Measurements from ENCODE around the gene HYOU1. TPM values are rescaled to one million over a fixed set of nuclear protein-coding genes. Genes with fewer than 3 reads are reported as not detected.

Gene HYOU1
- total RNA-seq, 1 experiment from 2014 or later = 117 TPM

- peaks cover 2% of the 10 kb centered on the region; the same call in 1 of the 2 replicates for H3K36me3 ChIP-seq (ENCODE audit: low read depth)
- intact Hi-C loops (cut with micrococcal nuclease; ENCODE audit: unreplicated experiment) = no loop called here
- TF ChIP-seq CTCF (conservative IDR thresholded peaks at IDR 0.05) = no peak
- TF ChIP-seq EZH2 (IDR thresholded peaks at IDR 0.05; ENCODE audit: low read depth) = no peak
- H3K4me1 ChIP-seq (replicated peaks; ENCODE audit: insufficient read depth) = peaks cover 26% of the 10 kb centered on the region
- no peak overlapping the region for H3K4me3 ChIP-seq
- H3K9me2 ChIP-seq (ENCODE audit: insufficient read depth) = no peaks in the 10 kb centered on the region
- 0 out of 2 replicates have a peak overlapping the region, but pooled peaks have one; percentile 6 for H3K27ac ChIP-seq
- H4K20me1 ChIP-seq (ENCODE audit: insufficient read depth) = peaks cover 3% of the 10 kb centered on the region; the same call in 1 of the 2 replicates
- H3K4me2 ChIP-seq = peak overlapping the region; percentile 50
- BruUV-seq (replicated peaks) = no TSS peak
- peaks cover 39% of the 10 kb centered on the region; the same call in 1 of the 2 replicates for H3F3A ChIP-seq (ENCODE audit: insufficient read depth, low read depth)
- H2AFZ ChIP-seq = no peak overlapping the region
- peaks cover 31% of the 10 kb centered on the region for H3K79me2 ChIP-seq (ENCODE audit: low read depth)
- no peaks in the 10 kb centered on the region for H3K27me3 ChIP-seq (ENCODE audit: insufficient read depth, low read depth)
- no peak for DNase-seq
- ChIA-PET POLR2A (ENCODE audit: unreplicated experiment) (interaction anchor here (1.0 kb wide), 1 partner anchor 15 kb away, joined by 3 read pairs; no protein-coding TSS in a partner anchor), CTCF (interaction anchor here (0.6 kb wide), 1 partner anchor 1032 kb away, joined by 11 read pairs; no protein-coding TSS in a partner anchor)
- H3K9me3 ChIP-seq (ENCODE audit: insufficient read depth, low read depth) = no peaks in the 10 kb centered on the region
Measured at GRCh38 chr11:119087123-119087522, 30.1 kb upstream of the HYOU1 start.

- no peak for TF ChIP-seq CTCF (conservative IDR thresholded peaks at IDR 0.05)
- 0 out of 2 replicates have a peak overlapping the region, but pooled peaks have one; percentile 53 for H3K27ac ChIP-seq
- H4K20me1 ChIP-seq (ENCODE audit: insufficient read depth) = peaks cover 3% of the 10 kb centered on the region; the same call in 1 of the 2 replicates
- DNase-seq = peak in 1 of 2 experiments; percentile 36
- peaks cover 23% of the 10 kb centered on the region for H3K79me2 ChIP-seq (ENCODE audit: low read depth)
- peaks cover 24% of the 10 kb centered on the region for H3K4me1 ChIP-seq (replicated peaks; ENCODE audit: insufficient read depth)
- no peaks in the 10 kb centered on the region for H3K27me3 ChIP-seq (ENCODE audit: insufficient read depth, low read depth)
- peak overlapping the region; percentile 98 for H3K4me2 ChIP-seq
- intact Hi-C loops (cut with micrococcal nuclease; ENCODE audit: unreplicated experiment) = no loop called here
- POLR2A ChIA-PET (ENCODE audit: unreplicated experiment) = interaction anchor here (0.5 to 1.2 kb wide), 10 partner anchors 18 to 800 kb away, joined by 3 to 29 read pairs (median 8); partner anchors contain the start of genes HINFP and VPS11
- H3K36me3 ChIP-seq (ENCODE audit: low read depth) = peaks cover 9% of the 10 kb centered on the region; the same call in 1 of the 2 replicates
- peak overlapping the region; percentile 95 for H2AFZ ChIP-seq
- TSS peak; percentile 74 for BruUV-seq (replicated peaks)
- no peaks in the 10 kb centered on the region for H3K9me2 ChIP-seq (ENCODE audit: insufficient read depth)
- peaks cover 40% of the 10 kb centered on the region for H3F3A ChIP-seq (ENCODE audit: insufficient read depth, low read depth)
- no peaks in the 10 kb centered on the region for H3K9me3 ChIP-seq (ENCODE audit: insufficient read depth, low read depth)
- CTCF ChIA-PET = interaction anchor here (0.5 to 1.8 kb wide), 6 partner anchors 10 to 253 kb away, joined by 3 to 16 read pairs (median 6); partner anchors contain the start of genes C2CD2L, DPAGT1 and VPS11
- peak overlapping the region; percentile 86 for H3K4me3 ChIP-seq
Measured at GRCh38 chr11:119085437-119085847, 28.4 kb upstream of the HYOU1 start.

- no peaks in the 10 kb centered on the region for H3K27me3 ChIP-seq (ENCODE audit: insufficient read depth, low read depth)
- peak; percentile 92 to 94 for DNase-seq
- POLR2A ChIA-PET (ENCODE audit: unreplicated experiment) = interaction anchor here (0.5 to 1.2 kb wide), 14 partner anchors 14 to 799 kb away, joined by 3 to 29 read pairs (median 6); partner anchors contain the start of genes DPAGT1, HINFP and VPS11
- TSS peak; percentile 60 for BruUV-seq (replicated peaks)
- no peak for TF ChIP-seq CTCF (conservative IDR thresholded peaks at IDR 0.05)
- TF ChIP-seq EZH2 (IDR thresholded peaks at IDR 0.05; ENCODE audit: low read depth) = no peak
- peaks cover 3% of the 10 kb centered on the region; the same call in 1 of the 2 replicates for H4K20me1 ChIP-seq (ENCODE audit: insufficient read depth)
- H3K4me2 ChIP-seq = peak within 1 kb of the TSS; percentile 98
- H3K79me2 ChIP-seq (ENCODE audit: low read depth) = peaks cover 23% of the 10 kb centered on the region
- CTCF ChIA-PET = interaction anchor here (0.6 to 1.8 kb wide), 5 partner anchors 10 to 84 kb away, joined by 3 to 16 read pairs (median 5); partner anchors contain the start of genes C2CD2L, DPAGT1 and VPS11
- peak within 1 kb of the TSS; percentile 53 for H3K27ac ChIP-seq
- peaks cover 43% of the 10 kb centered on the region for H3F3A ChIP-seq (ENCODE audit: insufficient read depth, low read depth)
- peak within 1 kb of the TSS; percentile 86 for H3K4me3 ChIP-seq
- H3K36me3 ChIP-seq (ENCODE audit: low read depth) = peaks cover 10% of the 10 kb centered on the region; the same call in 1 of the 2 replicates
- H3K4me1 ChIP-seq (replicated peaks; ENCODE audit: insufficient read depth) = peaks cover 24% of the 10 kb centered on the region
- H3K9me2 ChIP-seq (ENCODE audit: insufficient read depth) = no peaks in the 10 kb centered on the region
- no peaks in the 10 kb centered on the region for H3K9me3 ChIP-seq (ENCODE audit: insufficient read depth, low read depth)
- peak within 1 kb of the TSS; percentile 95 for H2AFZ ChIP-seq
- intact Hi-C loops (cut with micrococcal nuclease; ENCODE audit: unreplicated experiment) = no loop called here
Measured at GRCh38 chr11:119084663-119085436, 27.8 kb upstream of the HYOU1 start, which contains the start of gene HMBS. Gene HMBS, plus strand, starts transcription at chr11:119084881. Its CDS starts 153 bp downstream, at chr11:119085034.
